Subcutaneous adipose tissue (tissue), 4 donors: Measurements from ENCODE around the gene MRPL14. TPM values are rescaled to one million over a fixed set of nuclear protein-coding genes. Genes with fewer than 3 reads are reported as not detected.

Experiments used
- CTCF ChIP-seq: fragments of 450-650 bp; IDR thresholded peaks from one replicate; pipeline ENCODE4 v1.5.1; 2016; ENCODE audit warnings: low read depth, mild to moderate bottlenecking, control low read depth, antibody characterized with exemption, moderate library complexity
- total RNA-seq, 4 donors: library from RNA; depleted of rRNA; stranded (reverse); fragments of >200 nt; gene quantifications; one replicate each; pipeline ENCODE4 v1.1.0, GENCODE V29; 2016

MRPL14 gene
- total RNA-seq, 4 donors from 2014 or later: 26.2 to 30.8 (median 27.6) TPM

- TF ChIP-seq CTCF: no peak
Observed at GRCh38 chr6:44064089-44064947, 62.9 kb downstream of the MRPL14 start.

DNA sequence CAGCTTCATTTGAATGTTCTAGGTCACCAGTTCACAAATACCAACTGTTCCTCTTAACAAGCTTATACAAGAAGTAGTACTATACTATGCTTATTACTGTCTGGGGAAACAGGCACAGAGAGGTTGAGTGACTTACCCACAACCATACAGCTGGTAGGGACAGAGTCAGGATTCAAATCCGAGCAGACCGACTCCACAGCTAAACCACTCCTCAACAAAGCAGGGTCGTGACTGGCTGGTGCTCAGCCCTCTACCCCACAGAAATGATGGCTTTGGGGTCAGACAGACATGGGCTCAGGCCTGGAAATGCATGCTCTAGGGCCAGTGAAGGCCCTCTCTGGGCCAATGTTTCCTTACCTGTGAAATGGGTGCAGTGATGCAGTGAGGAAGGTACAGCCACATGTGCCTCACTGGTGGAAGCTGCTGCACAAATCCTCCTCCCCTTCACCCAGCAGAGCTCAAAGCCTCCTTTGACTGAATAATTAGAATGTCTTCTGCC, 63.6 kb downstream of the MRPL14 start:
- TF ChIP-seq CTCF: no peak

Other genes with a start within 250 kb of the MRPL14 start
- 10 to 100 TPM; 11.9 to 15.3 (median 14.9) TPM for gene TMEM63B, start 102 bp upstream of the MRPL14 start, total RNA-seq
- 1 to 10 TPM in 2 of 4 donors, under 1 TPM in 1, not detected in 1; 0.68 to 3.2 (median 1.1) TPM for gene CAPN11, start 31.4 kb upstream of the MRPL14 start, total RNA-seq
- 1 to 10 TPM in 3 of 4 donors, under 1 TPM in 1; 0.98 to 2.6 (median 1.8) TPM for gene MYMX, start 89.5 kb upstream of the MRPL14 start, total RNA-seq
- 100 to 1,000 TPM in 2 of 4 donors, 10 to 100 TPM in 2; 86.3 to 150 (median 113) TPM for gene SLC29A1, start 96.1 kb upstream of the MRPL14 start, total RNA-seq
- gene HSP90AB1, start 119.6 kb upstream of the MRPL14 start, total RNA-seq: 100 to 1,000 TPM; 457 to 750 (median 477) TPM
- gene SLC35B2, start 130.1 kb upstream of the MRPL14 start, total RNA-seq: 10 to 100 TPM; 14.2 to 30.3 (median 25.8) TPM
- gene NFKBIE, start 138.1 kb upstream of the MRPL14 start, total RNA-seq: 1 to 10 TPM; 2.1 to 9.0 (median 5.5) TPM
- gene TMEM151B, start 143.0 kb upstream of the MRPL14 start, total RNA-seq: not detected
- 10 to 100 TPM in 1 of 4 donors, 1 to 10 TPM in 3; 3.8 to 12.1 (median 6.6) TPM for gene AARS2, start 185.9 kb upstream of the MRPL14 start, total RNA-seq
- gene SPATS1, start 215.2 kb upstream of the MRPL14 start, total RNA-seq: not detected